ENCODE data around the gene FAM53A.

GRCh38 chr4:1627417-1628313, 56.4 kb downstream of the FAM53A start:
- TF ChIP-seq BHLHE40 (IDR thresholded peaks at IDR 0.05; ENCODE audit: borderline replicate concordance) (no peak), FOXK2 (IDR thresholded peaks at IDR 0.05) (no peak), SUZ12 (IDR thresholded peaks at IDR 0.05) (no peak)
